Measurements from ENCODE around the gene SBF2.

The SBF2 gene

GRCh38 chr11:10021563-10021962, 272.5 kb downstream of the SBF2 start:
- TF ChIP-seq EZH2 (IDR thresholded peaks at IDR 0.05; ENCODE audit: borderline replicate concordance, low read depth, low read length, severe bottlenecking) (no peak), CTCF (IDR thresholded peaks at IDR 0.05; ENCODE audit: borderline replicate concordance, extremely low read depth, low read length, poor library complexity, severe bottlenecking) (no peak)
- Histone ChIP-seq H3K79me2 (ENCODE audit: insufficient read depth, low read length) (no peaks in the 10 kb centered on the region), H4K20me1 (ENCODE audit: insufficient read depth, low read length) (no peaks in the 10 kb centered on the region), H3K4me3 (ENCODE audit: low read depth in 1 of 2, low read length in 2 of 2) (no peak overlapping the region), H2AFZ (ENCODE audit: low read depth, low read length) (no peak overlapping the region), H3K4me1 (ENCODE audit: insufficient read depth, low read length) (peaks cover 2% of the 10 kb centered on the region; the same call in 1 of the 2 replicates), H3K27ac (ENCODE audit: low read length) (no peak overlapping the region), H3K9ac (ENCODE audit: low read depth, low read length) (no peak overlapping the region), H3K27me3 (ENCODE audit: insufficient read depth, low read length, poor library complexity) (no peaks in the 10 kb centered on the region), H3K9me3 (ENCODE audit: insufficient read depth, low read length, severe bottlenecking) (no peaks in the 10 kb centered on the region), H3K4me2 (ENCODE audit: insufficient read depth, low read length) (no peak overlapping the region), H3K36me3 (ENCODE audit: insufficient read depth, low read length) (peaks cover 12% of the 10 kb centered on the region; the same call in 1 of the 2 replicates)
- ATAC-seq (ENCODE audit: insufficient read depth, low read depth) (no peak), DNase-seq (no peak)

- TF ChIP-seq CTCF (IDR thresholded peaks at IDR 0.05; ENCODE audit: borderline replicate concordance, extremely low read depth, low read length, poor library complexity, severe bottlenecking): no peak
- no peak for TF ChIP-seq EZH2 (IDR thresholded peaks at IDR 0.05; ENCODE audit: borderline replicate concordance, low read depth, low read length, severe bottlenecking)
- Histone ChIP-seq H3K27me3 (ENCODE audit: insufficient read depth, low read length, poor library complexity) (no peaks in the 10 kb centered on the region), H3K27ac (ENCODE audit: low read length) (no peak overlapping the region), H3K79me2 (ENCODE audit: insufficient read depth, low read length) (no peaks in the 10 kb centered on the region), H3K9me3 (ENCODE audit: insufficient read depth, low read length, severe bottlenecking) (no peaks in the 10 kb centered on the region), H3K4me2 (ENCODE audit: insufficient read depth, low read length) (no peak overlapping the region), H2AFZ (ENCODE audit: low read depth, low read length) (no peak overlapping the region), H3K36me3 (ENCODE audit: insufficient read depth, low read length) (0 out of 2 replicates have a peak, but pooled peaks cover 5% of the 10 kb centered on the region), H3K4me3 (ENCODE audit: low read depth in 1 of 2, low read length in 2 of 2) (no peak overlapping the region), H3K9ac (ENCODE audit: low read depth, low read length) (no peak overlapping the region), H4K20me1 (ENCODE audit: insufficient read depth, low read length) (no peaks in the 10 kb centered on the region), H3K4me1 (ENCODE audit: insufficient read depth, low read length) (peaks cover 2% of the 10 kb centered on the region; the same call in 1 of the 2 replicates)
- no peak for DNase-seq
- no peak for ATAC-seq (ENCODE audit: insufficient read depth, low read depth)
These were observed 273.9 kb downstream of the SBF2 start for GRCh38 chr11:10019906-10020682.

- Histone ChIP-seq H3K4me3 (ENCODE audit: low read depth in 1 of 2, low read length in 2 of 2) (no peak overlapping the region), H3K9me3 (ENCODE audit: insufficient read depth, low read length, severe bottlenecking) (no peaks in the 10 kb centered on the region), H3K79me2 (ENCODE audit: insufficient read depth, low read length) (no peaks in the 10 kb centered on the region), H3K27ac (ENCODE audit: low read length) (no peak overlapping the region), H3K36me3 (ENCODE audit: insufficient read depth, low read length) (no peaks in the 10 kb centered on the region), H2AFZ (ENCODE audit: low read depth, low read length) (no peak overlapping the region), H4K20me1 (ENCODE audit: insufficient read depth, low read length) (no peaks in the 10 kb centered on the region), H3K9ac (ENCODE audit: low read depth, low read length) (no peak overlapping the region), H3K27me3 (ENCODE audit: insufficient read depth, low read length, poor library complexity) (no peaks in the 10 kb centered on the region), H3K4me1 (ENCODE audit: insufficient read depth, low read length) (peaks cover 2% of the 10 kb centered on the region; the same call in 1 of the 2 replicates), H3K4me2 (ENCODE audit: insufficient read depth, low read length) (no peak overlapping the region)
- no peak for TF ChIP-seq EZH2 (IDR thresholded peaks at IDR 0.05; ENCODE audit: borderline replicate concordance, low read depth, low read length, severe bottlenecking)
- TF ChIP-seq CTCF (IDR thresholded peaks at IDR 0.05; ENCODE audit: borderline replicate concordance, extremely low read depth, low read length, poor library complexity, severe bottlenecking): no peak
- ATAC-seq (ENCODE audit: insufficient read depth, low read depth) (no peak), DNase-seq (no peak)
These were observed 276.1 kb downstream of the SBF2 start for GRCh38 chr11:10017911-10018310.
